Suprapubic skin (tissue), 4 donors: ENCODE measurements around the gene SH3YL1. TPM values are rescaled to one million over a fixed set of nuclear protein-coding genes. Genes with fewer than 3 reads are reported as not detected.

Source experiments
- DNase-seq, 2 donors: peaks; one replicate each; pipeline ENCODE4 v3.0.0-alpha.2; 2019; ENCODE audit warnings: low spot score in 2 of 2
- H3K27ac ChIP-seq: fragments of 200-600 bp; sonication (generic); one replicate; pipeline ENCODE4 v1.5.1; 2019
- H3K27me3 ChIP-seq: fragments of 200-600 bp; sonication (generic); one replicate; pipeline ENCODE4 v1.5.1; 2019
- H3K36me3 ChIP-seq: fragments of 200-600 bp; sonication (generic); one replicate; pipeline ENCODE4 v1.5.1; 2019
- H3K4me1 ChIP-seq: fragments of 200-600 bp; sonication (generic); one replicate; pipeline ENCODE4 v1.5.1; 2019
- H3K4me3 ChIP-seq: fragments of 200-600 bp; sonication (generic); one replicate; pipeline ENCODE4 v1.5.1; 2019; ENCODE audit warnings: mild to moderate bottlenecking
- H3K9me3 ChIP-seq: fragments of 200-600 bp; sonication (generic); one replicate; pipeline ENCODE4 v1.5.1; 2019
- CTCF ChIP-seq, 2 donors: fragments of 200-600 bp in 1 of 2; fragments of 450-650 bp in 1 of 2; sonication (generic) in 1 of 2; IDR thresholded peaks; one replicate each; pipeline ENCODE4 v1.5.1; 2016 to 2019; ENCODE audit warnings: antibody characterized with exemption in 2 of 2, mild to moderate bottlenecking in 1 of 2, moderate library complexity in 1 of 2
- EP300 ChIP-seq: sonication (generic); formaldehyde crosslinking; IDR thresholded peaks from one replicate; pipeline ENCODE4 v1.6.1; 2017; ENCODE audit warnings: antibody characterized with exemption
- POLR2A ChIP-seq, 2 donors: fragments of 450-650 bp; IDR thresholded peaks; one replicate each; pipeline ENCODE4 v1.6.1; 2017; ENCODE audit warnings: antibody characterized with exemption in 2 of 2, mild to moderate bottlenecking in 2 of 2, moderate library complexity in 2 of 2
- POLR2AphosphoS5 ChIP-seq, 3 donors: sonication (generic); formaldehyde crosslinking; IDR thresholded peaks; one replicate each; pipeline ENCODE4 v1.6.1; 2017; ENCODE audit warnings: antibody characterized with exemption in 3 of 3
- WGBS: methylation state at CpG from one replicate; pipeline ENCODE4 v1.1.5; 2018; 5-methylcytosine and 5-hydroxymethylcytosine counted together
- total RNA-seq, 4 donors: library from RNA; depleted of rRNA; stranded (reverse); fragments of >200 nt; gene quantifications; one replicate each; pipeline ENCODE4 v1.1.0, GENCODE V29; 2016

Gene SH3YL1
- total RNA-seq, 4 donors from 2014 or later: 104 to 119 (median 118) TPM

GRCh38 chr2:237878-238277 is 26.0 kb downstream of the SH3YL1 start:
- no peaks in the 10 kb centered on the region for H3K27me3 ChIP-seq
- peaks cover 25% of the 10 kb centered on the region for H3K36me3 ChIP-seq
- no peak overlapping the region for H3K4me3 ChIP-seq
- peaks cover 4% of the 10 kb centered on the region for H3K9me3 ChIP-seq
- TF ChIP-seq EP300: no peak
- no peak for TF ChIP-seq POLR2A (IDR thresholded peaks at IDR 0.05)
- TF ChIP-seq CTCF (IDR thresholded peaks at IDR 0.05): no peak
- TF ChIP-seq POLR2AphosphoS5 (IDR thresholded peaks at IDR 0.05): no peak
- 78% methylated on average over 6 of the region's 6 CpGs for WGBS
- no peaks in the 10 kb centered on the region for H3K4me1 ChIP-seq
- no peak for DNase-seq
- no peak overlapping the region for H3K27ac ChIP-seq

GRCh38 chr2:236993-237539 is 26.8 kb downstream of the SH3YL1 start:
- no peak for TF ChIP-seq CTCF (IDR thresholded peaks at IDR 0.05)
- TF ChIP-seq EP300: no peak
- TF ChIP-seq POLR2AphosphoS5 (IDR thresholded peaks at IDR 0.05): no peak
- no peak for TF ChIP-seq POLR2A (IDR thresholded peaks at IDR 0.05)
- H3K27me3 ChIP-seq: no peaks in the 10 kb centered on the region
- peaks cover 25% of the 10 kb centered on the region for H3K36me3 ChIP-seq
- H3K9me3 ChIP-seq: no peaks in the 10 kb centered on the region
- no peak for DNase-seq
- H3K27ac ChIP-seq: no peak overlapping the region
- 94% methylated on average over 6 of the region's 6 CpGs for WGBS
- H3K4me1 ChIP-seq: no peaks in the 10 kb centered on the region
- H3K4me3 ChIP-seq: no peak overlapping the region

DNA sequence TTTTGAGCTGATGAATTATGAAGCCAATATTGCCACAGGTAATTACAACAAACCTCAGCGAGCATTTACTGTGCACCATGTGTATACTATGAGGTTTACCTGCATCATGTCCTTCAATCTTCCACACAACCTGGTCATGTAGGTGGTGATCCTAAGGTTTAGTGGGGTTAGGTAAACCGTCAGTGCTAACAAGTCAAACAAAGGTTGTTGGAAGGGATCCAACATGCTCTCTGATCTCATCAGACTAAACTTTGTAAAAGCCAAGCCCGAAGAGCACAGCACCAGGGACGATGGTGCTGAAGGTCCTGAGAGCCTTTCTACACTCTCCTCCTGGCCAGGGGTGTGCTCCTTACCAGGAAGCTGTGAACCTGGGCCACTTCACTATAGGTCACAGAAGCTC is 29.4 kb downstream of the SH3YL1 start:
- WGBS: 84% methylated on average over 4 of the region's 4 CpGs
- Histone ChIP-seq H3K4me3 (no peak overlapping the region), H3K4me1 (no peaks in the 10 kb centered on the region), H3K27me3 (no peaks in the 10 kb centered on the region), H3K36me3 (peaks cover 41% of the 10 kb centered on the region), H3K9me3 (no peaks in the 10 kb centered on the region), H3K27ac (no peak overlapping the region)
- DNase-seq: no peak
- TF ChIP-seq CTCF (IDR thresholded peaks at IDR 0.05) (no peak), POLR2AphosphoS5 (IDR thresholded peaks at IDR 0.05) (no peak), POLR2A (IDR thresholded peaks at IDR 0.05) (no peak)

DNA sequence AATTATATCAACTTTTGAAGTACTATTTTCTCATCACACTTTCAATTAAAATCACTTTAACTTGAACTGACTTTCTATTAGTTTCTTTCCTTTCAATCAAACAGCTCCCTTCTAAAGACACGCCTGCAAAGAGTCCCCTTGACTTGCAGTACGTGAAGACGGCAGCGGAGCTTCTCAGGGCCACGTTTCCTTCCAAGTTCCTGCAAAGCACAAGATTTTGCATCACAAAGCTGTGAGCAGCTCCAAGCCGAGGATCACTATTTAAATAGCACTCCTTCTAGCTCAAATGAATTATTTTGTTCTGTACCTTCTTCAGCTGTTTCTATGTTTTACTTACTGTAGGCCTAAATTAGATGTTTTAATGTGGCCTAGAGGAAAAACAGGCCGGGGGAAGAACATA is 30.8 kb downstream of the SH3YL1 start:
- no peak for DNase-seq
- no peaks in the 10 kb centered on the region for H3K27me3 ChIP-seq
- no peaks in the 10 kb centered on the region for H3K4me1 ChIP-seq
- TF ChIP-seq CTCF (IDR thresholded peaks at IDR 0.05) (no peak), EP300 (no peak), POLR2A (IDR thresholded peaks at IDR 0.05) (no peak), POLR2AphosphoS5 (IDR thresholded peaks at IDR 0.05) (no peak)
- H3K27ac ChIP-seq: no peak overlapping the region
- peaks cover 43% of the 10 kb centered on the region for H3K36me3 ChIP-seq
- H3K4me3 ChIP-seq: no peak overlapping the region
- H3K9me3 ChIP-seq: no peaks in the 10 kb centered on the region
- 84% methylated on average over 7 of the region's 7 CpGs for WGBS

DNA sequence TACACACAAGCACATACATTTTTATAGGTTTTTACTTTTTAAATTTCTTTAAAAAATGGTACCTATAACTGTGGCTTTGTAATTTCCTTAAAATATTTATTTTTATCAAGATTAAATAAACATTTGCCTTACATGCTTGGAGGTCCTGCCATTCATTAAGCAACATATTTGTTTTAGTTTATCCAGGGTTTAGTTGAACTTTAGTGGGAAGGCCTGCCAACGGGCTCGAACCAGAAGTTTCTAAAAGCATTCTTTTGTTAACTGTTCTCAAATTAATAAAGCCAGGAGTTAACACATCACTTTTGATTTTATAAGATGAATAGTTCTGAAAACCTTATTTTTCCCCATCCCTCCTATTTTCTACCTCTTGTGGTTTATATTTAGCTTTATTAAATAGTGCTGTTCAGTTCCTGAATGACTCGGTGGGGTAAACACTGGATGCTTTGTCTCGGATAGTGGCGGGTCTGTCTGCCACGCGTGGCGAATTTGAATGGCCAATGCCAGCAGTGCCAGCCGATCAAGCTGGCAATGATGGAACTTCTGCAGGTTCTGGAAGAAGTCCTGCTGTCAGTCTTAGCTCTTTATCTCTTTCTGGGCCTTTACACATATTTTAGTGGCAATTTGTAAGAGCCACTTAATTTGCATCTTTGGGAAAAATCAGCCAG is 32.2 kb downstream of the SH3YL1 start:
- WGBS: 74% methylated on average over 9 of the region's 9 CpGs
- TF ChIP-seq POLR2AphosphoS5 (IDR thresholded peaks at IDR 0.05) (no peak), POLR2A (IDR thresholded peaks at IDR 0.05) (no peak), EP300 (no peak), CTCF (IDR thresholded peaks at IDR 0.05) (no peak)
- Histone ChIP-seq H3K4me3 (no peak overlapping the region), H3K4me1 (no peaks in the 10 kb centered on the region), H3K36me3 (peaks cover 51% of the 10 kb centered on the region), H3K9me3 (no peaks in the 10 kb centered on the region), H3K27ac (no peak overlapping the region), H3K27me3 (no peaks in the 10 kb centered on the region)
- no peak for DNase-seq
